NCI-H1048 (cell line): Measurements from ENCODE around the gene TOMM6.
"Not testable (repeated sequence)": the region's sequence is repeated elsewhere in the genome, so short reads cannot be mapped to it uniquely, and the experiment has no call there.

Source experiments
- DNase-seq: peaks from one replicate; lab custom pipeline; 2025; lab: John Stamatoyannopoulos, UW

The TOMM6 gene

DNA sequence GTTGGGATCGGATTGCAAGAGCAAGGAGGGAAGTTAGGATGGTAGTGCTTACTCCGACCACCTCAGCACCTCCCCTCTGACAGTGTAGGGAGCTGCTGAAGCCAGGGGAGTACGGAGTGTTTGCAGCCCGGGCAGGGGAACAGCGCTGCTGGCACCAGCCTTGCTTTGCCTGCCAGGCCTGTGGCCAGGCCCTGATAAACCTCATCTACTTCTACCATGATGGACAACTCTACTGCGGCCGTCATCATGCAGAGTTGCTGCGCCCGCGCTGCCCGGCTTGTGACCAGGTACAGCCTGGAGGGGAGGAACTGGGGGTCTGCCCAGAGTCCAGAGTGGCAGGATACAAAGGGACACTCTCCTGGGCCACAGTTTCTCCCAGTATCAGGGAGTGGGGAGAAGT, 2.2 kb upstream of the TOMM6 start:
- no peak for DNase-seq

DNA sequence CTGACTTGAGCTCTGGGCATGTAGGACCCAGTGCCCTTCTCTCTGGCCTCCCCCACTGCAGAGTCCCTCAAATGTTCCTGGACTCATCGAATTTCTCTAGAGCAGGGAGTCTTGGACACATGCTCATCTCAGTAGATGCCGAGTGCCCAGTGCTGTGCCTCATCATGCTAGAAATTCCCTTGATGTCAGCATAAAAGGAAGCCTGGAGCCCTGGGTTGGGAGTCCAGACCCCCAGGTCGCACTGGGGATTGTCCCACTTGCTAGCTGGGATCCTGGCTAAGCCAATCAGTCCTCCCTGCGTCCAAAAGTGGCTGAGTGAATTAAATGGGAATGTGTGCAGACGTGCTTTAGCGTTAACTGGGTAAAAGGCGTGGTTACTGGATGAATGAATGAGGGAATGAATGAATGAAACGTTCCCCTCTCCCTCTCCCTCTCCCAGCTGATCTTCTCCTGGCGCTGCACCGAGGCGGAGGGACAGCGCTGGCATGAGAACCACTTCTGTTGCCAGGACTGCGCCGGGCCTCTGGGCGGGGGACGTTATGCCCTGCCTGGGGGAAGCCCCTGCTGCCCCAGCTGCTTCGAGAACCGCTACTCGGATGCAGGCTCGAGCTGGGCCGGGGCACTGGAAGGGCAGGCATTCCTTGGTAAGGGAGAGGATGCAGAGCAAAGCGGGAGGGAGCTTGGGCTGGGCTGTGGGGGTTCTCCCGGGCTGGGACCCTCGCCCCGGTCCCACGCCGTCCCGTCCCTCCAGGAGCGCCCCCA, 1.6 kb upstream of the TOMM6 start:
- no peak for DNase-seq

- peak; percentile 47 for DNase-seq
Measured at GRCh38 chr6:41786451-41787218, 859 bp upstream of the TOMM6 start.

- no peak for DNase-seq
Measured at GRCh38 chr6:41789390-41789724, 1.9 kb downstream of the TOMM6 start.

DNA sequence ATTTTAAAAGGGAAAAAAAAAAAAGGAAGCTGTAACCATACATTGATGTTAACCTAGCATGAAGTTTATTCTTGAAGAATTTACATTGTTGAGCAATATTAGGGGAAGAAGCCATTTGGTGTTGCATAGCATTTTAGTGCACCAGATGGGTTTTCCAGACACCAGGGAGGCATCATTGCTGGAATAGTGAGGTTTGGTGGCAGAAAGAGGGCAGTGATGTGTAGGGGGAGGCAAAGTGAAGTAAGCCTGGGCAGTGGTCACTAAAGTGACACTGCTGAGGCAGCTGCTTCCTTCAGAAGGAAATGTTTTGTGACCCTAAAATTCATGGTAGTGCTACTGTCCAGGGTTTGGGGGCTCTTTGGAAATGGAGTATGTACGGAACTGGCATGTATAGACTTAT, 2.6 kb downstream of the TOMM6 start:
- DNase-seq = no peak

- DNase-seq = no peak
Measured at GRCh38 chr6:41791305-41791704, 3.8 kb downstream of the TOMM6 start.

GRCh38 chr6:41791984-41792383, 4.5 kb downstream of the TOMM6 start:
- DNase-seq = no peak

GRCh38 chr6:41796474-41796873, 9.0 kb downstream of the TOMM6 start:
- DNase-seq = no peak

- no peak for DNase-seq
Measured at GRCh38 chr6:41798901-41799558, 11.5 kb downstream of the TOMM6 start.

DNA sequence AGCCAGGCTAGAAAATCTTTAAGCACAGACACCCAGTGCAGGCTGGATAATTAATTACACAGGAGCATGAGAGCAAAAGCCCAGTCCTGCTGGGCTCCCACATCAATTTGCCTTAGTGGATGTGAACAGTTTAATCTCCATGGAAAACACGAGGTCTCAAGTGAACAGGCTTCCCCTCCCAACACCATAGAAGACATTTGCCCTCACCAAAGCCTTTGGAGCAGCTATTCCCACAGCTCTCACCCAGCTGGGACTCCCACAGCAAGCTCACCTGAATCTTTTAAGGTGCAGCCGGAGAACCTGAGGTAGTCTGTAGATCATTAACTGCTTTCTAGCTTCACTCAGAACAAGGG, 12.0 kb downstream of the TOMM6 start:
- DNase-seq = no peak

GRCh38 chr6:41801380-41801779, 13.9 kb downstream of the TOMM6 start:
- DNase-seq = no peak

DNA sequence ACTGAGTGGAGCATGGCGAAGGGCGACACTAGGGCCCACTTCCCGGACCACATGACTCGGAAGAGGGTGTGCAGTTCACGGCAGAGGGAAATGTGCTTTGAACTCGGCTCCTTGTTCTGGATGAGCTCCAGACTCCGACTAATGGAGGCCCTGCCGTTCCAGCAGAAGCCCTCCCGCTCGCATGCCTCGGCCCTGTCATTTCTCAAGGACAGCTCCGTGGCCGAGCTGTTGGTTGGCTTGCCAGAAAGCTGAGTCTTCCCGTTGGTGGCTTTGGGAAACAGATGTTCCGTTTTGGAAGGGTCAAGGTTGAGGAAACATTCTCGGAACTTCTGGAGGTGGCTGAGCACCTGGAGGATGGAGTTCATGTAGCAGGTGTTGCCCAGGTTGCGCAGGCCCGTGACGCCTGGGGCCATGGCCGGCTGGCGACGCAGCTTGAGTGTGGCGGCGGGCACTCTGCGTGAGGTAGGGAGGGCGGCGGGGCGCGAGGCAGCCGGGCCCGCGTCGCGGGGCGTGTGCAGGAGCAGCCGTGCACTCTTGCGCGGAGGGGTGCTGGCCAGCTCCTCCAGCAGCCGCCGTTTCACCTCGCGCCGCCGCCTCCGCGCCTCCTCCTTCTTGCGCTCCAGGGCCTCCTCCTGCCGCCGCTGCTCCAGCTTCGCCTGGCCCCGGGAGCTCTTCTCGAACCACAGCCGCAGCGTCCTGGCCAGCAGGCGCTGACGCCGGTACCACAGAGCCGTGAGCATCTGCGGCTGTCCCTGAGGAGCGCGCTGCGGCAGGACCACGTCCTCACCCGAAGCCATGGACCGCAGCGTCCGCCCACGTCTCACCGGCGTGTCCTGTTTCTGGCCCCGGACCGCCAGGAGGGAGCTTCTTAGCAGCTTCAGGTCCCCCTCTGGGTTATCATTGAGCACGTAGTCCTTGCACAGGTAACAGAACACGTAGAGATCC, 18.6 kb downstream of the TOMM6 start:
- no peak for DNase-seq

- no peak for DNase-seq
Measured at GRCh38 chr6:41811095-41811494, 23.6 kb downstream of the TOMM6 start.

- not testable (repeated sequence) for DNase-seq
Measured at GRCh38 chr6:41811946-41812345, 24.5 kb downstream of the TOMM6 start.

GRCh38 chr6:41813469-41813868, 26.0 kb downstream of the TOMM6 start:
- DNase-seq = no peak

GRCh38 chr6:41813956-41814355, 26.5 kb downstream of the TOMM6 start:
- no peak for DNase-seq

DNA sequence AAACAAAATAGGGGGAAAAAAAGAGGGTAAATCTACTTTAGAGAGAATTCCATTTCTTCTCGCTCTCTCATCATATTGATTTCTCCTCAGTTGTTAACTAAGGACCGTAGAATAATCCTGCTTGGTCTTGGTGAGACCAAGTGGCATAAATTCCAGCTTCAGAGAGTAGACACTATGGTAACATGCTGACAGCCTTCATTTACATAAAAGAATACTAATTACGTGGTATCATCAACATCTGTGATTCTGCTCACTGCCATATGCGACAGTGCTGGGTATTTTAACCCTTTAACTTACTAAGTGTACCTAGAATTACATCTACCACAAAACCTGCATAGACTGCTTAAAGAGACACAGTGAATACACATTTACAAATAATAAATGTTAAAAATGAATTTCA, 27.1 kb downstream of the TOMM6 start:
- no peak for DNase-seq

- DNase-seq = no peak
Measured at GRCh38 chr6:41815587-41815986, 28.1 kb downstream of the TOMM6 start.

- DNase-seq = no peak
Measured at GRCh38 chr6:41818271-41819054, 31.0 kb downstream of the TOMM6 start.

DNA sequence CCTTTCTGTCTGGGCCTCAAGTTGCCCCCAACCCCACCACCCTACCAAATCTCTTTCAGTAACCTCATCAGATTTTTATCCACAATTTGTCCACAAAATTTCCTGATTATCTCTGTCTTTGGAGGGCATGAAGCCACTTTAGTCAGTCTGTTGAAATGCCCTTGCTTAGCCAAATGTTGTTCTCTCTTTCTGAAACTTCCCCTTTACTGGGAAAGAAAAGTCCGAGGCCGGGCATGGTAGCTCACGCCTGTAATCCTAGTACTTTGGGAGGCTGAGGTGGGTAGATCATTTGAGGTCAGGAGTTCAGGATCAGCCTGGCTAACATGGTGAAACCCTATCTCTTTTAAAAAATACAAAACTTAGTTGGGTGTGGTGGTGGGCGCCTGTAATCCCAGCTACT, 33.8 kb downstream of the TOMM6 start:
- DNase-seq = no peak

DNA sequence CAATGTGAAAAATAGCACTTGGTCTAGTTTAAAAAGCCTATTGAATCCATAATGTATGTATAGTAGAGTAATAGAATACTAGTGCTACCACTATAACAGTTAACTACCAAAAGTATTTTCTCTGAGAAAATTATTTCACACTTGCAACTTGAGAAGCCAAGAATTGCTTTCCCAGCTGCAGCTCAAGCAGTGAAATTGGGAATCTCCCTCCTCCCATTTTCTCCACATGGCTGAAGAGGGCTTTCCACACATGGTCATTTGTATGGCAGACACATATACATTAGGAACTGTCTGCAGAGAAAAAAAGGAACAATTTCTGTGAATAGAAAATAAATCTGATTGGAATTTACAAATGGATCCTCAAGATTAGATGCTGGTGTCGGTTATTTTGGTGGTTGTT, 34.5 kb downstream of the TOMM6 start:
- DNase-seq = no peak
